Measurements from ENCODE around the gene UCP2.

DNA sequence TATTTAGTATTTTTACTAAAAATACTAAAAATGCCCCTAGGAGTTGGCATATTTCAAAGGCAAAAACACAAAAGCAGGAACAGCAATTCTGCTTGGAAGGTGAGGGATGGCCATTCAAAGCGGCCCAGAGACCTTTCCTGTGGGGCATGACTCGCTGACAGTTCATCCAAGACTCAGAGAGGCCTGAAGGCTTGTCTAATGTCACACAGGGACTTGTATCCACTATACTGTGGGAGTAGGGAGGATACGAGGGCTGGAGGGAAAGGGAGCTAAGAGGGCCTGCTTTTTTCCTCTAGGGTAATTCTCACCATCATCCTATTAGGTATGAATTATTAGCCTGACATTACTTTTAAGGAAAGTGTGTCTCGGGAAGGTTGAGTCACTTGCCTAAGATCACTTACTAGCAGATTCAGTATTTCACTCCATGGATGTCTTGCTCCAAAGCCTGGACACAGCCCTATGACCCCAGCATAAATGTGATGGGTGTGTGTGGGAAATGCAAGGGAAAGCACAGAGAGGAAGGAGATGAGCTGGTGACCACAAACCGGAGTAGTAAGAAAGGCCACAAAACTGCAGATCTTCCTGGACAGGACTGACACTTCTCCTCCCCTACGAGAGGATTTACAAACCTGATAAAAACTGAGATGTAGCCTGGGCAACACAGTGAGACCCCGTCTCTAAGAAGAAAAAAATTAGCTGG, 43.0 kb upstream of the UCP2 start:
- TF ChIP-seq, protein P1, sequence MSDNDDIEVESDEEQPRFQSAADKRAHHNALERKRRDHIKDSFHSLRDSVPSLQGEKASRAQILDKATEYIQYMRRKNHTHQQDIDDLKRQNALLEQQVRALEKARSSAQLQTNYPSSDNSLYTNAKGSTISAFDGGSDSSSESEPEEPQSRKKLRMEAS (IDR thresholded peaks at IDR 0.05; ENCODE audit: low read depth, low read length), result no peak
- TF ChIP-seq RFX5 (IDR thresholded peaks at IDR 0.05; ENCODE audit: low read depth, low read length) (no peak), ZNF274 (IDR thresholded peaks at IDR 0.05; ENCODE audit: insufficient read depth, insufficient read length) (no peak), REST (IDR thresholded peaks at IDR 0.05; ENCODE audit: low read depth, low read length) (no peak), EP300 (IDR thresholded peaks at IDR 0.05; ENCODE audit: borderline replicate concordance in 1 of 2, control insufficient read depth in 1 of 2, low read depth in 2 of 2, low read length in 2 of 2) (no peak), POLR2A (IDR thresholded peaks at IDR 0.05; ENCODE audit: low read depth, low read length) (no peak)
- TF ChIP-seq, protein P2, sequence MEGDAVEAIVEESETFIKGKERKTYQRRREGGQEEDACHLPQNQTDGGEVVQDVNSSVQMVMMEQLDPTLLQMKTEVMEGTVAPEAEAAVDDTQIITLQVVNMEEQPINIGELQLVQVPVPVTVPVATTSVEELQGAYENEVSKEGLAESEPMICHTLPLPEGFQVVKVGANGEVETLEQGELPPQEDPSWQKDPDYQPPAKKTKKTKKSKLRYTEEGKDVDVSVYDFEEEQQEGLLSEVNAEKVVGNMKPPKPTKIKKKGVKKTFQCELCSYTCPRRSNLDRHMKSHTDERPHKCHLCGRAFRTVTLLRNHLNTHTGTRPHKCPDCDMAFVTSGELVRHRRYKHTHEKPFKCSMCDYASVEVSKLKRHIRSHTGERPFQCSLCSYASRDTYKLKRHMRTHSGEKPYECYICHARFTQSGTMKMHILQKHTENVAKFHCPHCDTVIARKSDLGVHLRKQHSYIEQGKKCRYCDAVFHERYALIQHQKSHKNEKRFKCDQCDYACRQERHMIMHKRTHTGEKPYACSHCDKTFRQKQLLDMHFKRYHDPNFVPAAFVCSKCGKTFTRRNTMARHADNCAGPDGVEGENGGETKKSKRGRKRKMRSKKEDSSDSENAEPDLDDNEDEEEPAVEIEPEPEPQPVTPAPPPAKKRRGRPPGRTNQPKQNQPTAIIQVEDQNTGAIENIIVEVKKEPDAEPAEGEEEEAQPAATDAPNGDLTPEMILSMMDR (IDR thresholded peaks at IDR 0.05 in 2 of 3, conservative IDR thresholded peaks at IDR 0.05 in 1 of 3; ENCODE audit: control insufficient read depth in 2 of 3, extremely low read depth in 1 of 3, insufficient read depth in 1 of 3, low read depth in 3 of 3, low read length in 3 of 3), result no peak

All from GM12878 (cell line).